ENCODE results near the gene CRACDL.

The CRACDL gene

GRCh38 chr2:98871506-98871905 lies 64.5 kb downstream of the CRACDL start:
- no peak for DNase-seq (ENCODE audit: low read depth)
- no peak for TF ChIP-seq CTCF (IDR thresholded peaks at IDR 0.05; ENCODE audit: insufficient read depth, low read depth, low read length, missing control alignments)
- H3K4me3 ChIP-seq (ENCODE audit: low read depth, low read length): no peak overlapping the region

GRCh38 chr2:98870516-98871158 lies 65.4 kb downstream of the CRACDL start:
- H3K4me3 ChIP-seq (ENCODE audit: low read depth, low read length): no peak overlapping the region
- DNase-seq (ENCODE audit: low read depth): no peak
- TF ChIP-seq CTCF (IDR thresholded peaks at IDR 0.05; ENCODE audit: insufficient read depth, low read depth, low read length, missing control alignments): no peak

- no peak for TF ChIP-seq CTCF (IDR thresholded peaks at IDR 0.05; ENCODE audit: insufficient read depth, low read depth, low read length, missing control alignments)
- no peak for DNase-seq (ENCODE audit: low read depth)
- no peak overlapping the region for H3K4me3 ChIP-seq (ENCODE audit: low read depth, low read length)
Observed at GRCh38 chr2:98869870-98870269, 66.2 kb downstream of the CRACDL start.

- no peak overlapping the region for H3K4me3 ChIP-seq (ENCODE audit: low read depth, low read length)
- TF ChIP-seq CTCF (IDR thresholded peaks at IDR 0.05; ENCODE audit: insufficient read depth, low read depth, low read length, missing control alignments): no peak
- DNase-seq (ENCODE audit: low read depth): no peak
Observed at GRCh38 chr2:98869272-98869641, 66.8 kb downstream of the CRACDL start.

- DNase-seq (ENCODE audit: low read depth): no peak
- no peak overlapping the region for H3K4me3 ChIP-seq (ENCODE audit: low read depth, low read length)
- TF ChIP-seq CTCF (IDR thresholded peaks at IDR 0.05; ENCODE audit: insufficient read depth, low read depth, low read length, missing control alignments): no peak
Observed at GRCh38 chr2:98868548-98869271, 67.3 kb downstream of the CRACDL start.

GRCh38 chr2:98867539-98868309 lies 68.3 kb downstream of the CRACDL start:
- no peak for TF ChIP-seq CTCF (IDR thresholded peaks at IDR 0.05; ENCODE audit: insufficient read depth, low read depth, low read length, missing control alignments)
- H3K4me3 ChIP-seq (ENCODE audit: low read depth, low read length): no peak overlapping the region
- DNase-seq (ENCODE audit: low read depth): no peak

Measured in GM12865 (cell line).